ENCODE measurements around the gene JMJD6. TPM values are rescaled to one million over a fixed set of nuclear protein-coding genes. Genes with fewer than 3 reads are reported as not detected.

Gene JMJD6
- total and polyA plus RNA-seq, 2 of the 8 experiments (the other 6 are each of a cell fraction or from before 2014, with no cell fraction given): 8.6 to 18.6 TPM

DNA sequence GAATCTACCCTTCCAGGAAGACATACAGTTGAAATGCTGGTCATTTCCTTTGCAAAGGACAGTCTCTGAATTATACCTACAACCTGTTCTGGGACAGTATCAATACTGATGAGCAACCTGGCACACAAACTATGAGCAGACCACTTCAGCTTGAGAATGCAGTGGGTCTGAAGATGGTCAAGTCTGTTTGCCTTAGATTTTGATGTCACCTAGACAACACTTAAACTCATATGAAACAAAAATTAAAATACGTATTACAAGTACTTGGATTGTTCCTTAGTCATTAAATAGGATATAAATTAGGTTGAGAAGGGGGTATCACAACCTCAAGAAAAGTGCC lies 7.2 kb upstream of the JMJD6 start:
- no peak overlapping the region for H2AFZ ChIP-seq (ENCODE audit: low read length)
- peak overlapping the region; percentile 72 to 88; a peak in 2 of 4 replicates for H3K4me2 ChIP-seq (ENCODE audit: insufficient read depth in 1 of 2, low read depth in 2 of 2, low read length in 2 of 2)
- CTCF ChIA-PET (ENCODE audit: partially characterized antibody): interaction anchor here (0.6 to 1.5 kb wide), 2 partner anchors 20 to 156 kb away, joined by 3 to 6 read pairs; no protein-coding TSS in a partner anchor
- no peaks in the 10 kb centered on the region for H3K27me3 ChIP-seq (replicated peaks in 1 of 4; ENCODE audit: control insufficient read depth in 3 of 4, extremely low read depth in 1 of 4, insufficient read depth in 3 of 4, low read length in 3 of 4)
- H3K56ac ChIP-seq (replicated peaks; ENCODE audit: insufficient read length, low read depth, low read length): no peak overlapping the region
- H2BK120ac ChIP-seq (replicated peaks; ENCODE audit: low read depth, low read length): no peak overlapping the region
- no peak overlapping the region for H2BK20ac ChIP-seq (ENCODE audit: low read length)
- H4K5ac ChIP-seq (ENCODE audit: insufficient read length, low read depth, low read length): no peak overlapping the region
- H3K18ac ChIP-seq (ENCODE audit: extremely low read depth, low read length): no peak overlapping the region
- H3K4me1 ChIP-seq (replicated peaks in 1 of 4; ENCODE audit: control insufficient read depth in 3 of 4, insufficient read depth in 4 of 4, low read length in 3 of 4): peaks cover under 1 to 8% (median 5%) of the 10 kb centered on the region in 4 experiments; a peak in 6 of 7 replicates
- H3K14ac ChIP-seq (ENCODE audit: insufficient read length): no peak overlapping the region
- H3K4ac ChIP-seq (replicated peaks; ENCODE audit: insufficient read length, low read depth, low read length): no peak overlapping the region
- H2BK15ac ChIP-seq (ENCODE audit: low read length): no peak overlapping the region
- peak overlapping the region in 1 of 4 experiments; percentile 99; a peak in 2 of 8 replicates for H3K4me3 ChIP-seq (ENCODE audit: extremely low read depth in 1 of 4, insufficient read depth in 2 of 4, low read depth in 3 of 4, low read length in 4 of 4)
- no peak overlapping the region for H2AK5ac ChIP-seq (ENCODE audit: low read depth, low read length)
- no peak overlapping the region for H4K8ac ChIP-seq (ENCODE audit: extremely low read depth, insufficient read depth, low read length)
- peaks cover 16 to 61% of the 10 kb centered on the region in 2 experiments for H3K79me2 ChIP-seq (ENCODE audit: control insufficient read depth in 1 of 2, insufficient read depth in 2 of 2, low read length in 2 of 2)
- 83% methylated on average over 1 of the region's 1 CpG; no CpG with 5 or more reads in 1 of the 2 experiments for WGBS, 2 experiments (ENCODE audit: extremely low coverage in 1 of 2, insufficient coverage in 1 of 2, insufficient read length in 1 of 2, insufficient replicate concordance in 2 of 2, low coverage in 1 of 2, low lambda C conversion rate in 2 of 2, missing lambda C conversion rate in 1 of 2)
- H3K9me3 ChIP-seq (ENCODE audit: insufficient read depth in 2 of 2, low read depth in 1 of 2, low read length in 1 of 2): no peaks in the 10 kb centered on the region
- H2BK12ac ChIP-seq (ENCODE audit: low read depth, low read length): no peak overlapping the region
- FAIRE-seq (no peak), DNase-seq (ENCODE audit: low read depth in 1 of 2, low spot score in 2 of 2) (no peak)
- no peak overlapping the region for H3K27ac ChIP-seq (ENCODE audit: low read depth, low read length)
- peaks cover 9% of the 10 kb centered on the region; the same call in 1 of the 2 replicates for H3K23me2 ChIP-seq (ENCODE audit: low read depth, low read length)
- POLR2A ChIA-PET (ENCODE audit: partially characterized antibody): interaction anchor here (0.9 to 9.2 kb wide), 9 partner anchors 8 to 334 kb away, joined by 3 to 181 read pairs (median 5); partner anchors contain the start of genes JMJD6 and METTL23
- H3K79me1 ChIP-seq (ENCODE audit: low read depth, low read length): peaks cover 5% of the 10 kb centered on the region; the same call in 1 of the 2 replicates
- H3K9ac ChIP-seq (replicated peaks in 1 of 4; ENCODE audit: extremely low read depth in 1 of 4, low read depth in 3 of 4, low read length in 3 of 4): no peak overlapping the region
- H3K36me3 ChIP-seq (ENCODE audit: control insufficient read depth in 2 of 4, insufficient read depth in 4 of 4, low read length in 3 of 4): peaks cover 17 to 51% (median 36%) of the 10 kb centered on the region in 4 experiments
- no peak overlapping the region for H3K23ac ChIP-seq (ENCODE audit: insufficient read length)
- H4K20me1 ChIP-seq (replicated peaks in 1 of 2; ENCODE audit: control insufficient read depth in 1 of 2, insufficient read depth in 2 of 2, low read length in 2 of 2): peaks cover 17% of the 10 kb centered on the region in 2 experiments
- H4K91ac ChIP-seq (replicated peaks; ENCODE audit: insufficient read length, low read length): no peak overlapping the region
- H2BK5ac ChIP-seq (ENCODE audit: low read depth, low read length): no peak overlapping the region
- TF ChIP-seq, protein P1, sequence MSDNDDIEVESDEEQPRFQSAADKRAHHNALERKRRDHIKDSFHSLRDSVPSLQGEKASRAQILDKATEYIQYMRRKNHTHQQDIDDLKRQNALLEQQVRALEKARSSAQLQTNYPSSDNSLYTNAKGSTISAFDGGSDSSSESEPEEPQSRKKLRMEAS (IDR thresholded peaks at IDR 0.05): no peak
- no peak for TF ChIP-seq BACH1 (IDR thresholded peaks at IDR 0.05; ENCODE audit: low read length)
- TF ChIP-seq NANOG (IDR thresholded peaks at IDR 0.05; ENCODE audit: insufficient read depth, low read depth, low read length, poor library complexity, severe bottlenecking): no peak
- TF ChIP-seq PHF8 (conservative IDR thresholded peaks at IDR 0.05; ENCODE audit: low read depth, low read length): no peak
- TF ChIP-seq, protein P2, sequence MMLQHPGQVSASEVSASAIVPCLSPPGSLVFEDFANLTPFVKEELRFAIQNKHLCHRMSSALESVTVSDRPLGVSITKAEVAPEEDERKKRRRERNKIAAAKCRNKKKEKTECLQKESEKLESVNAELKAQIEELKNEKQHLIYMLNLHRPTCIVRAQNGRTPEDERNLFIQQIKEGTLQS (IDR thresholded peaks at IDR 0.05; ENCODE audit: insufficient read depth, low read depth, low read length): no peak
- TF ChIP-seq, protein P3, sequence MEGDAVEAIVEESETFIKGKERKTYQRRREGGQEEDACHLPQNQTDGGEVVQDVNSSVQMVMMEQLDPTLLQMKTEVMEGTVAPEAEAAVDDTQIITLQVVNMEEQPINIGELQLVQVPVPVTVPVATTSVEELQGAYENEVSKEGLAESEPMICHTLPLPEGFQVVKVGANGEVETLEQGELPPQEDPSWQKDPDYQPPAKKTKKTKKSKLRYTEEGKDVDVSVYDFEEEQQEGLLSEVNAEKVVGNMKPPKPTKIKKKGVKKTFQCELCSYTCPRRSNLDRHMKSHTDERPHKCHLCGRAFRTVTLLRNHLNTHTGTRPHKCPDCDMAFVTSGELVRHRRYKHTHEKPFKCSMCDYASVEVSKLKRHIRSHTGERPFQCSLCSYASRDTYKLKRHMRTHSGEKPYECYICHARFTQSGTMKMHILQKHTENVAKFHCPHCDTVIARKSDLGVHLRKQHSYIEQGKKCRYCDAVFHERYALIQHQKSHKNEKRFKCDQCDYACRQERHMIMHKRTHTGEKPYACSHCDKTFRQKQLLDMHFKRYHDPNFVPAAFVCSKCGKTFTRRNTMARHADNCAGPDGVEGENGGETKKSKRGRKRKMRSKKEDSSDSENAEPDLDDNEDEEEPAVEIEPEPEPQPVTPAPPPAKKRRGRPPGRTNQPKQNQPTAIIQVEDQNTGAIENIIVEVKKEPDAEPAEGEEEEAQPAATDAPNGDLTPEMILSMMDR (IDR thresholded peaks at IDR 0.05; ENCODE audit: control extremely low read depth in 1 of 3, insufficient read depth in 1 of 3, low read depth in 1 of 3, low read length in 3 of 3): no peak
- TF ChIP-seq TAF1 (IDR thresholded peaks at IDR 0.05; ENCODE audit: low read depth, low read length): no peak
- TF ChIP-seq EP300 (IDR thresholded peaks at IDR 0.05; ENCODE audit: borderline replicate concordance in 1 of 2, low read depth in 2 of 2, low read length in 2 of 2): no peak
- TF ChIP-seq BCL11A (IDR thresholded peaks at IDR 0.05; ENCODE audit: low read depth in 2 of 2, low read length in 2 of 2): no peak

Data from H1 (cell line).